Adrenal gland (tissue), 5 donors: Measurements from ENCODE around the gene FFAR1.

Experiments used
- CTCF ChIP-seq, 6 experiments: fragments of 450-650 bp in 4 of 6; fragments of 200-600 bp in 2 of 6; sonication (generic) in 1 of 6; IDR thresholded peaks; 1 replicate in 5 of 6; 2 replicates in 1 of 6; pipeline versions ENCODE4 v1.5.1 to v1.8.0; 2016 to 2021; ENCODE audit warnings: antibody characterized with exemption in 6 of 6, mild to moderate bottlenecking in 2 of 6, moderate library complexity in 1 of 6
- POLR2A ChIP-seq, 2 donors: fragments of 450-650 bp; IDR thresholded peaks; one replicate each; pipeline ENCODE4 v1.6.1; 2017; ENCODE audit warnings: antibody characterized with exemption in 2 of 2, mild to moderate bottlenecking in 2 of 2, moderate library complexity in 1 of 2
- donor health status: DM: no; HTN: no; CAD: no.

GRCh38 chr19:35300339-35300649 lies 47.4 kb upstream of the FFAR1 start:
- no peak for TF ChIP-seq CTCF (IDR thresholded peaks at IDR 0.05)
- TF ChIP-seq POLR2A (IDR thresholded peaks at IDR 0.05), result no peak
